Measurements from ENCODE around the gene SGCA.

The SGCA gene

GRCh38 chr17:50221864-50222545 is 56.2 kb downstream of the SGCA start:
- no peak for DNase-seq (ENCODE audit: low read depth in 2 of 2)

GRCh38 chr17:50222922-50223321 is 57.1 kb downstream of the SGCA start:
- DNase-seq (ENCODE audit: low read depth in 2 of 2), result no peak
